MM.1S (cell line): ENCODE measurements around the gene GCLM.

Experiments
- EZH2 ChIP-seq: fragments of 300-600 bp; sonication (generic); optimal IDR thresholded peaks from 2 replicates; pipeline ENCODE3; 2017; ENCODE audit warnings: low read depth, mild to moderate bottlenecking, antibody characterized with exemption, low read length, mixed read lengths
- TF ChIP-seq, protein P1 (sequence below): fragments of 300-600 bp; sonication (generic); IDR thresholded peaks from 2 replicates; pipeline ENCODE4 v1.5.1; 2016; ENCODE audit warnings: antibody characterized with exemption, low read length, mixed read lengths

DNA sequence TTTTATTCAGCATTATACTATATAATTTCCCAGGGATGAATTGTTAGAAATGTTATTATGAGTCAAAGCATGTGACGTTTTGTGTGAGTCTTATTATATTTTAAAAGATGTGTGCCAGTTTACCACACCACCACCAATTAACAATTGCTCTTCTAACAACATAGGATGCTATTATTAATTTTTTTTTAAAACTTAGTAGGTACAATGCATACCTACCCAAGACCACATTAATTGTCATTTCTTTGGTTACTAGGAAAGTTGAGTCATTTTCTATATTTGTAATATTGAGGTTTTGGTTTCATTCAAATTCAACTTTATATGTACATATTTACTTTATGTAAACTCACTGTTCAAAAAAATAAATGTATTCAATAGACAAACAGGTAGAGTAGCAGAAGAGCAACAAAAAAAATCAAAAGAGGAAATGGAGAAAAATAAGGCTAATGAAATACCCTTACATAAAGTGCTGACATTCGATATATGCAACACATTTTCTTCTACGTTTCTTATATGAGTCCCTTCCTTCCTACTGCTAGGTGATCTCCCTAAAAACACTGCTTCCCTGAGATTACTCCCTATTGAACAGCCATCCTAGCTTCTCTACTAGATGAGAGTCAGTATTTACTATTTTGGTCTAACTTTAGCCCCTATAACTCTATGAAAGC, 9.6 kb downstream of the GCLM start:
- TF ChIP-seq, protein P1, sequence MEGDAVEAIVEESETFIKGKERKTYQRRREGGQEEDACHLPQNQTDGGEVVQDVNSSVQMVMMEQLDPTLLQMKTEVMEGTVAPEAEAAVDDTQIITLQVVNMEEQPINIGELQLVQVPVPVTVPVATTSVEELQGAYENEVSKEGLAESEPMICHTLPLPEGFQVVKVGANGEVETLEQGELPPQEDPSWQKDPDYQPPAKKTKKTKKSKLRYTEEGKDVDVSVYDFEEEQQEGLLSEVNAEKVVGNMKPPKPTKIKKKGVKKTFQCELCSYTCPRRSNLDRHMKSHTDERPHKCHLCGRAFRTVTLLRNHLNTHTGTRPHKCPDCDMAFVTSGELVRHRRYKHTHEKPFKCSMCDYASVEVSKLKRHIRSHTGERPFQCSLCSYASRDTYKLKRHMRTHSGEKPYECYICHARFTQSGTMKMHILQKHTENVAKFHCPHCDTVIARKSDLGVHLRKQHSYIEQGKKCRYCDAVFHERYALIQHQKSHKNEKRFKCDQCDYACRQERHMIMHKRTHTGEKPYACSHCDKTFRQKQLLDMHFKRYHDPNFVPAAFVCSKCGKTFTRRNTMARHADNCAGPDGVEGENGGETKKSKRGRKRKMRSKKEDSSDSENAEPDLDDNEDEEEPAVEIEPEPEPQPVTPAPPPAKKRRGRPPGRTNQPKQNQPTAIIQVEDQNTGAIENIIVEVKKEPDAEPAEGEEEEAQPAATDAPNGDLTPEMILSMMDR, result no peak
- no peak for TF ChIP-seq EZH2
